ENCODE results near the gene BTN2A1. TPM values are rescaled to one million over a fixed set of nuclear protein-coding genes. Genes with fewer than 3 reads are reported as not detected.
A peak's percentile ranks its signal among the peaks of the same experiment; 100 is the strongest.

Gene BTN2A1
- total RNA-seq (2021; fragmentation: NEBNext Ultra II Directional; extraction: Animal tissue kit (Norgen Biotek cat#: 25700)): 10 to 100 TPM; 29.2 to 35.4 (median 33.0) TPM
- long read RNA-seq, transcript BTN2A1-201 (8 exons, 2,920 nt): major isoform, 7 of 38 reads
- long read RNA-seq, partial matches to known transcripts: 13 of 38 reads
- long read RNA-seq, other reads (novel, unspliced or antisense): 14 of 38 reads

- H3K4me1 Mint-ChIP-seq (ENCODE audit: low read depth): peaks cover 63% of the 10 kb centered on the region
- H3K27ac Mint-ChIP-seq: peak within 1 kb of the TSS; percentile 98
These were observed at the start of gene BTN2A1 for GRCh38 chr6:26457806-26458688. Gene BTN2A1 (plus strand): TSS chr6:26457955. CDS start chr6:26458637, 682 bp downstream.

GRCh38 chr6:26408828-26409730 lies 48.7 kb upstream of the BTN2A1 start:
- no peaks in the 10 kb centered on the region for H3K9me3 Mint-ChIP-seq
- H3K27ac Mint-ChIP-seq: no peak overlapping the region
- no peak for DNase-seq
- no peak overlapping the region for H3K4me3 Mint-ChIP-seq
- H3K27me3 Mint-ChIP-seq (ENCODE audit: insufficient read depth): no peaks in the 10 kb centered on the region; the same call in 1 of the 2 replicates
- peaks cover 33% of the 10 kb centered on the region for H3K4me1 Mint-ChIP-seq (ENCODE audit: low read depth)
- no peak for TF ChIP-seq CTCF (IDR thresholded peaks at IDR 0.05)
- no peaks in the 10 kb centered on the region; the same call in 1 of the 2 replicates for H3K36me3 Mint-ChIP-seq (ENCODE audit: low read depth)

More at GRCh38 chr6:26457806-26458688, at the start of gene BTN2A1:
- Mint-ChIP-seq H3K36me3 (ENCODE audit: low read depth) (peaks cover 37% of the 10 kb centered on the region), H3K9me3 (no peaks in the 10 kb centered on the region), H3K4me3 (peak within 1 kb of the TSS; percentile 97), H3K27me3 (ENCODE audit: insufficient read depth) (no peaks in the 10 kb centered on the region; the same call in 1 of the 2 replicates)
- peak; percentile 94 for DNase-seq
- peak; percentile 35; the same call in 1 of the 2 replicates for TF ChIP-seq CTCF (IDR thresholded peaks at IDR 0.05)

GRCh38 chr6:26411751-26412150 lies 46.0 kb upstream of the BTN2A1 start:
- H3K36me3 Mint-ChIP-seq (ENCODE audit: low read depth): peaks cover 4% of the 10 kb centered on the region; the same call in 1 of the 2 replicates
- peak; percentile 43 for DNase-seq

DNA sequence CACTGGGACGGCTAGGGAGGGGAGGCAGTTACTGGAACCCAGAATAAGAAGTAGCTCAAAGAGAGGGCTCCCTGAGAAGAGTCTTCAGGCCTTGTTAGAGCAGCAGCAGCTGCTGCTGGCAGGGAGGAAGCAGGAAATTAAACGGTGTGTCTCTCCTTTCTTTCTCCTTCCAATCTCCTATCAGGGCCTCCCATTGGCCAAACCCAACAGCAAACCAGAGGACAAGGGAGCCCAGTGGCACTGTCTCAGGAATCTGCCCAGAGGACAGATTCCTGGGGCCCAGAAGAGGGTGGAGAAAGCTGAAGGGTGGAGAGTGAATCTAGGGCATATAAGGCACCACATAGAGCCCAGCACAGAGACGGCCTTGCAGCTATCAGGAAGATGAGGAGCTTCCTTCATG lies 45.5 kb upstream of the BTN2A1 start:
- H3K27ac Mint-ChIP-seq: peak overlapping the region; percentile 76
- peaks cover 43% of the 10 kb centered on the region for H3K4me1 Mint-ChIP-seq (ENCODE audit: low read depth)
- peaks cover 7% of the 10 kb centered on the region; the same call in 1 of the 2 replicates for H3K36me3 Mint-ChIP-seq (ENCODE audit: low read depth)
- H3K27me3 Mint-ChIP-seq (ENCODE audit: insufficient read depth): no peaks in the 10 kb centered on the region
- H3K4me3 Mint-ChIP-seq: no peak overlapping the region
- DNase-seq: peak; percentile 37
- peaks cover 2% of the 10 kb centered on the region for H3K9me3 Mint-ChIP-seq
- no peak for TF ChIP-seq CTCF (IDR thresholded peaks at IDR 0.05)

More at GRCh38 chr6:26411751-26412150, 46.0 kb upstream of the BTN2A1 start:
- peak overlapping the region; percentile 76 for H3K27ac Mint-ChIP-seq
- H3K4me1 Mint-ChIP-seq (ENCODE audit: low read depth): peaks cover 43% of the 10 kb centered on the region
- peak; percentile 28; the same call in 1 of the 2 replicates for TF ChIP-seq CTCF (IDR thresholded peaks at IDR 0.05)
- no peak overlapping the region for H3K4me3 Mint-ChIP-seq
- no peaks in the 10 kb centered on the region for H3K27me3 Mint-ChIP-seq (ENCODE audit: insufficient read depth)
- H3K9me3 Mint-ChIP-seq: no peaks in the 10 kb centered on the region; the same call in 1 of the 2 replicates

DNA sequence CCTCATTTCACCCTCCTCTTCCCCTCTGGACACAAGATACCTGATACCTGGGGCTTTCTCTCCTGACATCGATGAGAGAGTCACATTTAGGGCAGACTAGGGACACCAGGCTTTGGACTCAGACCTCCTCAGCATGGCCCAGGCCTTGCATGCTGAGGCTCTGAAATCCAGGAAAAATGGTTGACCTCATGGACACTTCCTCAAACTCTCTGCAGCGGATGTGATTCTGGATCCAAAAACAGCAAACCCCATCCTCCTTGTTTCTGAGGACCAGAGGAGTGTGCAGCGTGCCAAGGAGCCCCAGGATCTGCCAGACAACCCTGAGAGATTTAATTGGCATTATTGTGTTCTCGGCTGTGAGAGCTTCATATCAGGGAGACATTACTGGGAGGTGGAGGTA lies 44.8 kb upstream of the BTN2A1 start:
- no peak for DNase-seq
- H3K4me3 Mint-ChIP-seq: no peak overlapping the region
- TF ChIP-seq CTCF (IDR thresholded peaks at IDR 0.05): no peak
- peaks cover 10% of the 10 kb centered on the region for H3K9me3 Mint-ChIP-seq
- no peaks in the 10 kb centered on the region; the same call in 1 of the 2 replicates for H3K27me3 Mint-ChIP-seq (ENCODE audit: insufficient read depth)
- peaks cover 40% of the 10 kb centered on the region for H3K4me1 Mint-ChIP-seq (ENCODE audit: low read depth)
- no peak overlapping the region for H3K27ac Mint-ChIP-seq
- peaks cover 12% of the 10 kb centered on the region; the same call in 1 of the 2 replicates for H3K36me3 Mint-ChIP-seq (ENCODE audit: low read depth)

All from HFFc6 (cell line).